ENCODE measurements around the gene CHD5.

- TF ChIP-seq POLR2A (IDR thresholded peaks at IDR 0.05) (no peak), CTCF (IDR thresholded peaks at IDR 0.05) (no peak)
Observed at GRCh38 chr1:6198646-6199297, 18.7 kb upstream of the CHD5 start.
